ENCODE data around the gene WASHC2A. TPM values are rescaled to one million over a fixed set of nuclear protein-coding genes. Genes with fewer than 3 reads are reported as not detected.
"Not testable (repeated sequence)": the region's sequence is repeated elsewhere in the genome, so short reads cannot be mapped to it uniquely, and the experiment has no call there.

The WASHC2A gene, protein sequence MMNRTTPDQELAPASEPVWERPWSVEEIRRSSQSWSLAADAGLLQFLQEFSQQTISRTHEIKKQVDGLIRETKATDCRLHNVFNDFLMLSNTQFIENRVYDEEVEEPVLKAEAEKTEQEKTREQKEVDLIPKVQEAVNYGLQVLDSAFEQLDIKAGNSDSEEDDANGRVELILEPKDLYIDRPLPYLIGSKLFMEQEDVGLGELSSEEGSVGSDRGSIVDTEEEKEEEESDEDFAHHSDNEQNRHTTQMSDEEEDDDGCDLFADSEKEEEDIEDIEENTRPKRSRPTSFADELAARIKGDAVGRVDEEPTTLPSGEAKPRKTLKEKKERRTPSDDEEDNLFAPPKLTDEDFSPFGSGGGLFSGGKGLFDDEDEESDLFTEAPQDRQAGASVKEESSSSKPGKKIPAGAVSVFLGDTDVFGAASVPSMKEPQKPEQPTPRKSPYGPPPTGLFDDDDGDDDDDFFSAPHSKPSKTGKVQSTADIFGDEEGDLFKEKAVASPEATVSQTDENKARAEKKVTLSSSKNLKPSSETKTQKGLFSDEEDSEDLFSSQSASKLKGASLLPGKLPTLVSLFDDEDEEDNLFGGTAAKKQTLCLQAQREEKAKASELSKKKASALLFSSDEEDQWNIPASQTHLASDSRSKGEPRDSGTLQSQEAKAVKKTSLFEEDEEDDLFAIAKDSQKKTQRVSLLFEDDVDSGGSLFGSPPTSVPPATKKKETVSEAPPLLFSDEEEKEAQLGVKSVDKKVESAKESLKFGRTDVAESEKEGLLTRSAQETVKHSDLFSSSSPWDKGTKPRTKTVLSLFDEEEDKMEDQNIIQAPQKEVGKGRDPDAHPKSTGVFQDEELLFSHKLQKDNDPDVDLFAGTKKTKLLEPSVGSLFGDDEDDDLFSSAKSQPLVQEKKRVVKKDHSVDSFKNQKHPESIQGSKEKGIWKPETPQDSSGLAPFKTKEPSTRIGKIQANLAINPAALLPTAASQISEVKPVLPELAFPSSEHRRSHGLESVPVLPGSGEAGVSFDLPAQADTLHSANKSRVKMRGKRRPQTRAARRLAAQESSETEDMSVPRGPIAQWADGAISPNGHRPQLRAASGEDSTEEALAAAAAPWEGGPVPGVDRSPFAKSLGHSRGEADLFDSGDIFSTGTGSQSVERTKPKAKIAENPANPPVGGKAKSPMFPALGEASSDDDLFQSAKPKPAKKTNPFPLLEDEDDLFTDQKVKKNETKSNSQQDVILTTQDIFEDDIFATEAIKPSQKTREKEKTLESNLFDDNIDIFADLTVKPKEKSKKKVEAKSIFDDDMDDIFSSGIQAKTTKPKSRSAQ (N-terminal part only)
- total RNA-seq: 10 to 100 TPM; 41.2 to 55.5 TPM

DNA sequence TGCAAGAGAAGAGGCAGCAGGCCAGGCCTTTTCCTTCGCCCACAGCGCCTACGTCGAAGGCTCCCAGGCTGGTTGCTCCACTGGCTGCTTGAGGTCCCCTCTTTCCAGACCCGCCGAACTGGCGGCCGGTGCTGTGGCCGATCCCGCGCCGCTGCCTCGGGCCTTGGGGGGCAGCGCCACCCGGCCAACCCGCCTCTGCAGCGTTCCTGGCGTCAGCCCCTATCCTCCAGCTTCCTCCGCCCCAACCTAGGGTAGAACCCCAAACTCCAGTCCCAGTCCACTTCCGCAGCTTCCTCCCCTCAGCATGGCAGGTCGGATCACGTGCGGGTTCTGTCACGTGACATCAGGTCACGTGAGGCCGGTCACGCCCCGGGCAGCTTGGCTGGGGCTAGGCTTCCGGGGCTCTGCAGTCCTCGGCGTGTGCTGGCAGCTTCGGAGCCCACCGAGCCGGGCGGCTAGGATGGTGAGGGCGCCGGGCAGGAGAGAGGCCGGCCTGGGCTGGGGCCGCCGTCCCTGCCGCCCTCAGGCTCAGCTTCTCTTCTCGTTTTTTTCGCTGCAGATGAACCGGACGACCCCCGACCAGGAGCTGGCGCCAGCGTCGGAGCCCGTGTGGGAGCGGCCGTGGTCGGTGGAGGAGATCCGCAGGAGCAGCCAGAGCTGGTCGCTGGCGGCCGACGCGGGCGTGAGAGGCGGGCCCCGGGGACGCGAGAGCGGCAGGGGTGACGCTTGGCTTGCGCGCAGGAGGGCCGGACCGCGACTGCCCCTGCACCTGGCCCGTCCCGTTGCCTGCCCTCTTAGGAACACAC is at the start of gene WASHC2A:
TSS of gene WASHC2A (plus strand) at position 409 of the 806 bp plus-strand sequence. CDS start at position 461, 52 bp downstream.
- H3K36me3 ChIP-seq; intact Hi-C loops (cut with DNase I); H3K9me3 ChIP-seq; H3K4me1 ChIP-seq; H3K27me3 ChIP-seq: not testable (repeated sequence)
- peak within 1 kb of the TSS; percentile 69 for H3K4me3 ChIP-seq
- peak within 1 kb of the TSS; percentile 71 for H3K27ac ChIP-seq
- peak within 1 kb of the TSS in 1 of 2 donors; percentile 87 for H3K9ac ChIP-seq (ENCODE audit: low read depth in 2 of 2, low read length in 2 of 2)
- peak; percentile 93 for DNase-seq

DNA sequence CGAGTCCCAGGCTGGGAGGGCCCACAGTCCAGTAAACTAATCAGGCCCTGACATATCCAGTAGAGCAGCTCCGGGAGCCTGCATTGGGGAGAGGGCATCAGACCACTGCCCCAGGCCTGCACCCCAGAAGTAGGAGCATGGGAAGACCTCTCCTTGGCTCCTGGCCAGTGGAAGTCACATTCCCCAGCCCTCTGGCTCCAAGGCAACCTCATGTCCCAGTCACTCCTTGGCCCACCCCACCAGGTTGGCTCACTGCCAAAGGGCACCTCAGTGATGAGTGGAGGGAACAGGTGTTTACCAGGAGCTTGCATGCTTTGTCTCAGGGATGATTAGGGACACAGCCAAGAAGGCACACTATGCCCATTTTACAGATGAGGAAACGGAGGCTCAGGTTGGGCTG is 48.5 kb upstream of the WASHC2A start:
- DNase-seq; H3K4me3 ChIP-seq; H3K27ac ChIP-seq; H3K4me1 ChIP-seq; intact Hi-C loops (cut with DNase I); H3K36me3 ChIP-seq; H3K9me3 ChIP-seq; H3K27me3 ChIP-seq; H3K9ac ChIP-seq (ENCODE audit: low read depth in 2 of 2, low read length in 2 of 2): not testable (repeated sequence)

DNA sequence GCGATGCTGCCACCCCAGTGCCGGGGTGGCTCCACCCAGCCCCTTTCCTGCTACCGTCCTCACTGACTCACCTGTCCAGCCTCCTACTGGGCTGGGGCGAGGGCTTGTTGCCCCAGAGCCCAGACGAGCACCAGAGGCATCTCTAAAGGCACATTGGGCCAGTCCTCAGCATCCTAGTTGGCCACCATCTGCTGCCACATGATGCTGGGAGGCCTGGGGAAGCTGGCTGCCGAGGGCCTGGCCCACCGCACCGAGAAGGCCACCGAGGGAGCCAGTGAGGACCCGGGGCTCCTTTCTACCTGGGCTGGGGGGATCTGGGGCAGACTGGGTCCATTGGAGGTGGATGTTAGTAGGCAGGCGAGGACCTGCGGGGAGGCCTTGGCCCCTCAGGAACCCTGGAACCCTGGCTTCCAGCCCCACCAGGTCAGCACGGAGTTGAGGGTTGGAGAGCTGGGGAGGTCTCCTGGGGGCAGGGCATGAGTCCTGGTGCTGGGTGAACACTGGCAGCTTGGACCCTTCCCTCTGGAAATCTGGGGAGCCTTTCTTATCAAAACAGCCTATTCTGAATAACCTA is 47.2 kb upstream of the WASHC2A start:
- H3K27ac ChIP-seq; H3K36me3 ChIP-seq; intact Hi-C loops (cut with DNase I); H3K4me3 ChIP-seq; H3K4me1 ChIP-seq; DNase-seq; H3K9me3 ChIP-seq; H3K27me3 ChIP-seq; H3K9ac ChIP-seq (ENCODE audit: low read depth in 2 of 2, low read length in 2 of 2): not testable (repeated sequence)

DNA sequence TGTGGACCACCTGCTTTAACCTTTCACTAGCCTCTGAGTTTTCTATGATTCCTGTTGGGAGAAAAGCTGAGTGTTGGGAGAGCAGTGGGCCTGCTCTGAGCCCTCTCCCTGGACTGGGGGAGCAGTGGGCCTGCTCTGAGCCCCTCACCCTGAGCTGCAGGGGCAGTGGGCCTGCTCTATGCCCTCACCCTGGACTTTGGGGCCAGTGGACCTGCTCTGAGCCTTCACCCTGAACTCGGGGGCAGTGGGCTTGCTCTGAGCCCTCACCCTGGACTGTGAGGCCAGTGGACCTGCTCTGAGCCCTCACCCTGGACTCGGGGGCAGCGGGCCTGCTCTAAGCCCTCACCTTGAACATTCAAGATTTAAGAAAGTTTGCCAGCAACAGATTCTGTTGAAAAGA is 46.1 kb upstream of the WASHC2A start:
- TF ChIP-seq, protein P1, sequence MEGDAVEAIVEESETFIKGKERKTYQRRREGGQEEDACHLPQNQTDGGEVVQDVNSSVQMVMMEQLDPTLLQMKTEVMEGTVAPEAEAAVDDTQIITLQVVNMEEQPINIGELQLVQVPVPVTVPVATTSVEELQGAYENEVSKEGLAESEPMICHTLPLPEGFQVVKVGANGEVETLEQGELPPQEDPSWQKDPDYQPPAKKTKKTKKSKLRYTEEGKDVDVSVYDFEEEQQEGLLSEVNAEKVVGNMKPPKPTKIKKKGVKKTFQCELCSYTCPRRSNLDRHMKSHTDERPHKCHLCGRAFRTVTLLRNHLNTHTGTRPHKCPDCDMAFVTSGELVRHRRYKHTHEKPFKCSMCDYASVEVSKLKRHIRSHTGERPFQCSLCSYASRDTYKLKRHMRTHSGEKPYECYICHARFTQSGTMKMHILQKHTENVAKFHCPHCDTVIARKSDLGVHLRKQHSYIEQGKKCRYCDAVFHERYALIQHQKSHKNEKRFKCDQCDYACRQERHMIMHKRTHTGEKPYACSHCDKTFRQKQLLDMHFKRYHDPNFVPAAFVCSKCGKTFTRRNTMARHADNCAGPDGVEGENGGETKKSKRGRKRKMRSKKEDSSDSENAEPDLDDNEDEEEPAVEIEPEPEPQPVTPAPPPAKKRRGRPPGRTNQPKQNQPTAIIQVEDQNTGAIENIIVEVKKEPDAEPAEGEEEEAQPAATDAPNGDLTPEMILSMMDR (IDR thresholded peaks at IDR 0.05): no peak
- Histone ChIP-seq H3K4me1 (no peaks in the 10 kb centered on the region), H3K9ac (ENCODE audit: low read depth in 2 of 2, low read length in 2 of 2) (no peak overlapping the region), H3K27ac (no peak overlapping the region), H3K4me3 (no peak overlapping the region), H3K27me3 (no peaks in the 10 kb centered on the region), H3K9me3 (no peaks in the 10 kb centered on the region), H3K36me3 (no peaks in the 10 kb centered on the region)
- DNase-seq: no peak
- intact Hi-C loops (cut with DNase I): no loop called here

DNA sequence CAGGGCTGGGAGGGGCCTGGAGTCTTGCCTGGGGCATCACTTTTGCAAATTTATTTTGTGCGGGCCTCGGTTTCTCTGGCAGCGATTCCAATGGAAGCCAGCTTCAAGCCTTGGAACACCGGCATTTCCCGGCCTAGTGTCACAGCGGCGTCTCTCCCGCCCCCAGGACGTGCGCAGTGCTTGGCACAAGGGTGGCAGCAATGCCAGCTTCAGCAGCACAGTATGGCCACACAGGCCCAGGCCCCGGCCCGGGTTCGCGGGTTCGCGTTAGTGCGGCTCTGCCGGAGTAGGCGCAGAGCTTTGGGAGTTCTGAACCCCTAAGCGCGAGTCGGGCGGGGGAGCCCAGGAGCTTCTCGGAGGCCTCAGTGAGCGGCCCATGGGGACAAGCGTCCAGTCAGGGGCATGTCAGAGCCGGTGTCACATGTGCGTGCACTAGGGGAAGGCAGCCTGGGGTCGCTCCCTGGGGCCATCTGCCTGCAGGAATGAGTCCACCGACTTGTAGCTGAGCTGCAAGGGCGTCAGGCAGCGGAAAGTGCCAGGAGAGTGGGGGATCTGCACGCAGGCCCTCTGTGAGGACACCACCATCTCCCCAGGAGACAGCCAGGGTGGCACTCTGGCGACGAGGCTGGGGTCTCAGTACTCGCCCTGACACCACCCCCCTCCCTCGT is 42.9 kb upstream of the WASHC2A start:
- H3K27ac ChIP-seq; H3K36me3 ChIP-seq; H3K9me3 ChIP-seq; H3K4me1 ChIP-seq; intact Hi-C loops (cut with DNase I); H3K4me3 ChIP-seq; DNase-seq; H3K9ac ChIP-seq (ENCODE audit: low read depth in 2 of 2, low read length in 2 of 2); H3K27me3 ChIP-seq: not testable (repeated sequence)

DNA sequence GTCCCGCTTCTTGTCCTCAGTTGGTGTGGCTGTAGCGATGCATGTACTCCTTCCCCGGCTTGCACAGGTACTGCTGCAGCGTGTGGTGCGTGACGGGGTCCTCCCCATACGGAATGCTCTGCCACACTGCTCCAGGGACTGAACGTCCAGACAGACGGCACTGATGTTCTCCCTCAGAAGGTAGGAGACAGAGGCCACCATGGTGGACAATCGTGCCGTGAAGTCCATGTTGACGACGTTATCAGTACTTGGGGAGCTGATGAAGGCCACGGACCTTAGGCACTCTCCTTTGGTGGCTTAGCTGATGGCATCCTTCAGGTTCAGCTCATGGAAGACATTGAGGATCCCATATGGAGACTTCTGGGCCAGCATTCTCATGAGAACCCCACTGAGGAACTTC is 42.1 kb upstream of the WASHC2A start:
- Histone ChIP-seq H3K4me3 (no peak overlapping the region), H3K27me3 (no peaks in the 10 kb centered on the region), H3K9ac (ENCODE audit: low read depth in 2 of 2, low read length in 2 of 2) (no peak overlapping the region), H3K36me3 (no peaks in the 10 kb centered on the region), H3K4me1 (no peaks in the 10 kb centered on the region), H3K27ac (no peak overlapping the region), H3K9me3 (no peaks in the 10 kb centered on the region)
- intact Hi-C loops (cut with DNase I): no loop called here
- DNase-seq: no peak
- TF ChIP-seq, protein P1 (IDR thresholded peaks at IDR 0.05): no peak
